Mammary epithelial cell (primary cell): ENCODE measurements around the gene CNN2.

Experiments used
- EZH2 ChIP-seq: IDR thresholded peaks from 2 replicates; pipeline ENCODE4 v1.6.1; 2012; ENCODE audit warnings: low read length, inconsistent platforms, borderline replicate concordance
- TF ChIP-seq, protein P1 (sequence below), 2 donors: IDR thresholded peaks in 1 of 2; conservative IDR thresholded peaks in 1 of 2; 2 replicates each; pipeline ENCODE4 v1.5.1; 2011 to 2012; ENCODE audit warnings: inconsistent platforms in 2 of 2, low read length in 2 of 2, mild to moderate bottlenecking in 2 of 2, control low read depth in 1 of 2, low read depth in 1 of 2; ENCODE audit not compliant: insufficient read depth in 1 of 2; ENCODE audit errors: extremely low read depth in 1 of 2

- TF ChIP-seq, protein P1, sequence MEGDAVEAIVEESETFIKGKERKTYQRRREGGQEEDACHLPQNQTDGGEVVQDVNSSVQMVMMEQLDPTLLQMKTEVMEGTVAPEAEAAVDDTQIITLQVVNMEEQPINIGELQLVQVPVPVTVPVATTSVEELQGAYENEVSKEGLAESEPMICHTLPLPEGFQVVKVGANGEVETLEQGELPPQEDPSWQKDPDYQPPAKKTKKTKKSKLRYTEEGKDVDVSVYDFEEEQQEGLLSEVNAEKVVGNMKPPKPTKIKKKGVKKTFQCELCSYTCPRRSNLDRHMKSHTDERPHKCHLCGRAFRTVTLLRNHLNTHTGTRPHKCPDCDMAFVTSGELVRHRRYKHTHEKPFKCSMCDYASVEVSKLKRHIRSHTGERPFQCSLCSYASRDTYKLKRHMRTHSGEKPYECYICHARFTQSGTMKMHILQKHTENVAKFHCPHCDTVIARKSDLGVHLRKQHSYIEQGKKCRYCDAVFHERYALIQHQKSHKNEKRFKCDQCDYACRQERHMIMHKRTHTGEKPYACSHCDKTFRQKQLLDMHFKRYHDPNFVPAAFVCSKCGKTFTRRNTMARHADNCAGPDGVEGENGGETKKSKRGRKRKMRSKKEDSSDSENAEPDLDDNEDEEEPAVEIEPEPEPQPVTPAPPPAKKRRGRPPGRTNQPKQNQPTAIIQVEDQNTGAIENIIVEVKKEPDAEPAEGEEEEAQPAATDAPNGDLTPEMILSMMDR (conservative IDR thresholded peaks at IDR 0.05 in 1 of 2, IDR thresholded peaks at IDR 0.05 in 1 of 2; ENCODE audit: extremely low read depth in 1 of 2, insufficient read depth in 1 of 2, low read depth in 1 of 2, low read length in 2 of 2), result no peak
- TF ChIP-seq EZH2, result no peak
Observed at GRCh38 chr19:1009041-1009980, 17.1 kb upstream of the CNN2 start.
